K562 (cell line): ENCODE measurements around the gene ANKRD12. TPM values are rescaled to one million over a fixed set of nuclear protein-coding genes. Genes with fewer than 3 reads are reported as not detected.

ENCODE experiments used
- MEF2D ChIP-seq: conservative IDR thresholded peaks from 2 replicates; pipeline ENCODE4 v1.6.1; 2016; ENCODE audit warnings: low read depth, missing genetic modification characterization, missing compliant biosample characterization
- SP2 ChIP-seq: IDR thresholded peaks from 2 replicates; pipeline ENCODE4 v1.6.1; 2011; ENCODE audit warnings: mild to moderate bottlenecking, low read depth, low read length, moderate library complexity; ENCODE audit not compliant: poor library complexity, severe bottlenecking; ENCODE audit errors: extremely low read depth
- polyA plus RNA-seq, 8 experiments: library from polyadenylated mRNA; depleted of rRNA in 4 of 8; stranded (reverse) in 5 of 8; unstranded in 3 of 8; fragments of >200 nt; fragmentation: Nextera tagmentation in 2 of 8; fragmentation: Illumina TruSeq in 1 of 8; extraction: Ambion mirVana in 2 of 8; extraction: Trizol in 1 of 8; gene quantifications; 2 replicates each; pipeline versions ENCODE4 v1.2.1 to v1.2.3, GENCODE V29; 2011 to 2014; ENCODE audit warnings: inconsistent platforms in 1 of 8, missing spikeins in 1 of 8
- total RNA-seq, 7 experiments: library from RNA; depleted of rRNA in 6 of 7; stranded (reverse); fragments of >200 nt in 6 of 7; fragmentation: Illumina TruSeq in 2 of 7; extraction: Trizol in 2 of 7; gene quantifications; 2 replicates each; pipeline versions ENCODE4 v1.2.1 to v1.2.3, GENCODE V29; 2011 to 2021; ENCODE audit warnings: low replicate concordance in 1 of 7
- TF ChIP-seq, protein P1 (sequence below), 2 experiments: fragments of 450-650 bp; formaldehyde crosslinking in 1 of 2; IDR thresholded peaks; 2 replicates each; pipeline versions ENCODE4 v1.4.0 to v1.6.1; 2014 to 2020; ENCODE audit warnings: mild to moderate bottlenecking in 2 of 2, borderline replicate concordance in 1 of 2, low read depth in 1 of 2
- TF ChIP-seq, protein P2 (sequence below): fragments of 450-650 bp; formaldehyde crosslinking; IDR thresholded peaks from 2 replicates; pipeline ENCODE4 v1.4.0; 2020; ENCODE audit warnings: mild to moderate bottlenecking
- TF ChIP-seq, protein P3 (sequence below): sonication (generic); formaldehyde crosslinking; IDR thresholded peaks from 2 replicates; pipeline ENCODE4 v1.8.1; 2023; ENCODE audit warnings: missing genetic modification reagents, mild to moderate bottlenecking, borderline replicate concordance
- TF ChIP-seq, protein P4 (sequence below): fragments of 450-650 bp; formaldehyde crosslinking; IDR thresholded peaks from 2 replicates; pipeline ENCODE4 v1.4.0; 2020; ENCODE audit warnings: mild to moderate bottlenecking, mixed read lengths

Gene ANKRD12
- total and polyA plus RNA-seq, 9 of the 15 experiments (the other 6 are each of a cell fraction or from before 2014, with no cell fraction given), result 6.6 to 28.2 (median 16.0) TPM

DNA sequence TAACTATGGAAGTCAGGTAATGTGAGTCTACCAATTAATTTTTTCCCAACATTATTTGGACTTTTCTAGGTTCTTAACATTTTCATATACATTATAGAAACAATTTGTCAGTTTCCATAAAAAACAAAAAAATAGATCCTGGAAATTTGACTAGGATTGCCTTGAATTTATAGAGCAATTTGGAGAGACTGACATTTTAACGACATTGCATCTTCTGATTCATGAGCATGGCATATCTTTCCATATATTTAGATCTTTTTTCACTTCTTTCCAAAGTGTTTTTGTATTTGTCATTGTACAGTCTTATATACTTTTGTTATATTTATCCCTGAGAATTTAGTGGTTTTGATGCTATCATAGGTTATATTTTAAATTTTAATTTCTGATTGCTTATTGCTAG is 42.0 kb downstream of the ANKRD12 start (continued):
- TF ChIP-seq, protein P1, sequence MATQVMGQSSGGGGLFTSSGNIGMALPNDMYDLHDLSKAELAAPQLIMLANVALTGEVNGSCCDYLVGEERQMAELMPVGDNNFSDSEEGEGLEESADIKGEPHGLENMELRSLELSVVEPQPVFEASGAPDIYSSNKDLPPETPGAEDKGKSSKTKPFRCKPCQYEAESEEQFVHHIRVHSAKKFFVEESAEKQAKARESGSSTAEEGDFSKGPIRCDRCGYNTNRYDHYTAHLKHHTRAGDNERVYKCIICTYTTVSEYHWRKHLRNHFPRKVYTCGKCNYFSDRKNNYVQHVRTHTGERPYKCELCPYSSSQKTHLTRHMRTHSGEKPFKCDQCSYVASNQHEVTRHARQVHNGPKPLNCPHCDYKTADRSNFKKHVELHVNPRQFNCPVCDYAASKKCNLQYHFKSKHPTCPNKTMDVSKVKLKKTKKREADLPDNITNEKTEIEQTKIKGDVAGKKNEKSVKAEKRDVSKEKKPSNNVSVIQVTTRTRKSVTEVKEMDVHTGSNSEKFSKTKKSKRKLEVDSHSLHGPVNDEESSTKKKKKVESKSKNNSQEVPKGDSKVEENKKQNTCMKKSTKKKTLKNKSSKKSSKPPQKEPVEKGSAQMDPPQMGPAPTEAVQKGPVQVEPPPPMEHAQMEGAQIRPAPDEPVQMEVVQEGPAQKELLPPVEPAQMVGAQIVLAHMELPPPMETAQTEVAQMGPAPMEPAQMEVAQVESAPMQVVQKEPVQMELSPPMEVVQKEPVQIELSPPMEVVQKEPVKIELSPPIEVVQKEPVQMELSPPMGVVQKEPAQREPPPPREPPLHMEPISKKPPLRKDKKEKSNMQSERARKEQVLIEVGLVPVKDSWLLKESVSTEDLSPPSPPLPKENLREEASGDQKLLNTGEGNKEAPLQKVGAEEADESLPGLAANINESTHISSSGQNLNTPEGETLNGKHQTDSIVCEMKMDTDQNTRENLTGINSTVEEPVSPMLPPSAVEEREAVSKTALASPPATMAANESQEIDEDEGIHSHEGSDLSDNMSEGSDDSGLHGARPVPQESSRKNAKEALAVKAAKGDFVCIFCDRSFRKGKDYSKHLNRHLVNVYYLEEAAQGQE (IDR thresholded peaks at IDR 0.05; ENCODE audit: borderline replicate concordance), result no peak
- TF ChIP-seq, protein P1 (CRISPR knock-in tag; IDR thresholded peaks at IDR 0.05; ENCODE audit: low read depth), result no peak
- TF ChIP-seq, protein P2, sequence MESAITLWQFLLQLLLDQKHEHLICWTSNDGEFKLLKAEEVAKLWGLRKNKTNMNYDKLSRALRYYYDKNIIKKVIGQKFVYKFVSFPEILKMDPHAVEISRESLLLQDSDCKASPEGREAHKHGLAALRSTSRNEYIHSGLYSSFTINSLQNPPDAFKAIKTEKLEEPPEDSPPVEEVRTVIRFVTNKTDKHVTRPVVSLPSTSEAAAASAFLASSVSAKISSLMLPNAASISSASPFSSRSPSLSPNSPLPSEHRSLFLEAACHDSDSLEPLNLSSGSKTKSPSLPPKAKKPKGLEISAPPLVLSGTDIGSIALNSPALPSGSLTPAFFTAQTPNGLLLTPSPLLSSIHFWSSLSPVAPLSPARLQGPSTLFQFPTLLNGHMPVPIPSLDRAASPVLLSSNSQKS (CRISPR knock-in tag), result no peak
- TF ChIP-seq, protein P3, sequence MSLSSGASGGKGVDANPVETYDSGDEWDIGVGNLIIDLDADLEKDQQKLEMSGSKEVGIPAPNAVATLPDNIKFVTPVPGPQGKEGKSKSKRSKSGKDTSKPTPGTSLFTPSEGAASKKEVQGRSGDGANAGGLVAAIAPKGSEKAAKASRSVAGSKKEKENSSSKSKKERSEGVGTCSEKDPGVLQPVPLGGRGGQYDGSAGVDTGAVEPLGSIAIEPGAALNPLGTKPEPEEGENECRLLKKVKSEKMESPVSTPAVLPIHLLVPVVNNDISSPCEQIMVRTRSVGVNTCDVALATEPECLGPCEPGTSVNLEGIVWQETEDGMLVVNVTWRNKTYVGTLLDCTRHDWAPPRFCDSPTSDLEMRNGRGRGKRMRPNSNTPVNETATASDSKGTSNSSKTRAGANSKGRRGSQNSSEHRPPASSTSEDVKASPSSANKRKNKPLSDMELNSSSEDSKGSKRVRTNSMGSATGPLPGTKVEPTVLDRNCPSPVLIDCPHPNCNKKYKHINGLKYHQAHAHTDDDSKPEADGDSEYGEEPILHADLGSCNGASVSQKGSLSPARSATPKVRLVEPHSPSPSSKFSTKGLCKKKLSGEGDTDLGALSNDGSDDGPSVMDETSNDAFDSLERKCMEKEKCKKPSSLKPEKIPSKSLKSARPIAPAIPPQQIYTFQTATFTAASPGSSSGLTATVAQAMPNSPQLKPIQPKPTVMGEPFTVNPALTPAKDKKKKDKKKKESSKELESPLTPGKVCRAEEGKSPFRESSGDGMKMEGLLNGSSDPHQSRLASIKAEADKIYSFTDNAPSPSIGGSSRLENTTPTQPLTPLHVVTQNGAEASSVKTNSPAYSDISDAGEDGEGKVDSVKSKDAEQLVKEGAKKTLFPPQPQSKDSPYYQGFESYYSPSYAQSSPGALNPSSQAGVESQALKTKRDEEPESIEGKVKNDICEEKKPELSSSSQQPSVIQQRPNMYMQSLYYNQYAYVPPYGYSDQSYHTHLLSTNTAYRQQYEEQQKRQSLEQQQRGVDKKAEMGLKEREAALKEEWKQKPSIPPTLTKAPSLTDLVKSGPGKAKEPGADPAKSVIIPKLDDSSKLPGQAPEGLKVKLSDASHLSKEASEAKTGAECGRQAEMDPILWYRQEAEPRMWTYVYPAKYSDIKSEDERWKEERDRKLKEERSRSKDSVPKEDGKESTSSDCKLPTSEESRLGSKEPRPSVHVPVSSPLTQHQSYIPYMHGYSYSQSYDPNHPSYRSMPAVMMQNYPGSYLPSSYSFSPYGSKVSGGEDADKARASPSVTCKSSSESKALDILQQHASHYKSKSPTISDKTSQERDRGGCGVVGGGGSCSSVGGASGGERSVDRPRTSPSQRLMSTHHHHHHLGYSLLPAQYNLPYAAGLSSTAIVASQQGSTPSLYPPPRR (CRISPR knock-in tag), result no peak
- TF ChIP-seq SP2 (no peak), MEF2D (tag) (no peak)
- TF ChIP-seq, protein P4, sequence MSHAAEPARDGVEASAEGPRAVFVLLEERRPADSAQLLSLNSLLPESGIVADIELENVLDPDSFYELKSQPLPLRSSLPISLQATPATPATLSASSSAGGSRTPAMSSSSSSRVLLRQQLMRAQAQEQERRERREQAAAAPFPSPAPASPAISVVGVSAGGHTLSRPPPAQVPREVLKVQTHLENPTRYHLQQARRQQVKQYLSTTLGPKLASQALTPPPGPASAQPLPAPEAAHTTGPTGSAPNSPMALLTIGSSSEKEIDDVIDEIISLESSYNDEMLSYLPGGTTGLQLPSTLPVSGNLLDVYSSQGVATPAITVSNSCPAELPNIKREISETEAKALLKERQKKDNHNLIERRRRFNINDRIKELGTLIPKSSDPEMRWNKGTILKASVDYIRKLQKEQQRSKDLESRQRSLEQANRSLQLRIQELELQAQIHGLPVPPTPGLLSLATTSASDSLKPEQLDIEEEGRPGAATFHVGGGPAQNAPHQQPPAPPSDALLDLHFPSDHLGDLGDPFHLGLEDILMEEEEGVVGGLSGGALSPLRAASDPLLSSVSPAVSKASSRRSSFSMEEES (CRISPR knock-in tag), result no peak
